Colonic mucosa (tissue), 4 donors: ENCODE measurements around the gene PACSIN1. TPM values are rescaled to one million over a fixed set of nuclear protein-coding genes. Genes with fewer than 3 reads are reported as not detected.

ENCODE experiments used
- DNase-seq: peaks from one replicate; pipeline ENCODE4 v3.0.0-alpha.2; 2020
- H3K27ac ChIP-seq: fragments of 200-600 bp; one replicate; pipeline ENCODE4 v1.8.0; 2021
- H3K27me3 ChIP-seq: fragments of 200-600 bp; one replicate; pipeline ENCODE4 v1.8.0; 2021
- H3K36me3 ChIP-seq: fragments of 200-600 bp; one replicate; pipeline ENCODE4 v1.8.0; 2021
- H3K4me1 ChIP-seq: fragments of 200-600 bp; one replicate; pipeline ENCODE4 v1.8.0; 2021; ENCODE audit warnings: mild to moderate bottlenecking
- H3K4me3 ChIP-seq: fragments of 200-600 bp; one replicate; pipeline ENCODE4 v1.8.0; 2021
- H3K9ac ChIP-seq, 2 donors: one replicate each; pipeline ENCODE4 v1.7.0; 2013; ENCODE audit warnings: control low read depth in 2 of 2, low read depth in 2 of 2, low read length in 2 of 2
- H3K9me3 ChIP-seq: fragments of 200-600 bp; one replicate; pipeline ENCODE4 v1.8.0; 2021
- CTCF ChIP-seq: fragments of 200-600 bp; IDR thresholded peaks from one replicate; pipeline ENCODE4 v1.8.0; 2022; ENCODE audit warnings: antibody characterized with exemption, mild to moderate bottlenecking
- intact Hi-C: fragments of 100-400 bp; cut with DNase I; formaldehyde crosslinking; loops from one replicate; pipeline ENCODE4 v1.14.1; 2022
- total RNA-seq, 2 donors: library from RNA; stranded (reverse); fragmentation: NEBNext Ultra II Directional in 1 of 2; extraction: Animal tissue kit (Norgen Biotek cat#: 25700) in 1 of 2; gene quantifications; one replicate each; pipeline ENCODE4 v1.2.1, GENCODE V29; 2021
- donor health status: healthy.
- donor health status: DM: no; HTN: no; CAD: no.
- donor health status: DM: no; HTN: no; CAD: no.

The PACSIN1 gene
- total RNA-seq, 2 donors from 2014 or later: 0.05 to 0.37 TPM

GRCh38 chr6:34438705-34439104 is 27.2 kb upstream of the PACSIN1 start:
- DNase-seq: no peak
- Histone ChIP-seq H3K9me3 (no peaks in the 10 kb centered on the region), H3K4me3 (no peak overlapping the region), H3K9ac (no peak overlapping the region), H3K36me3 (no peaks in the 10 kb centered on the region), H3K4me1 (no peaks in the 10 kb centered on the region), H3K27ac (no peak overlapping the region), H3K27me3 (no peaks in the 10 kb centered on the region)
- TF ChIP-seq CTCF: no peak
- intact Hi-C loops: no loop called here

- Histone ChIP-seq H3K9ac (no peak overlapping the region), H3K27me3 (no peaks in the 10 kb centered on the region), H3K36me3 (no peaks in the 10 kb centered on the region), H3K4me1 (no peaks in the 10 kb centered on the region), H3K27ac (no peak overlapping the region), H3K4me3 (no peak overlapping the region), H3K9me3 (no peaks in the 10 kb centered on the region)
- intact Hi-C loops: no loop called here
- TF ChIP-seq CTCF: no peak
- no peak for DNase-seq
These were observed 26.4 kb upstream of the PACSIN1 start for GRCh38 chr6:34439442-34439841.

GRCh38 chr6:34441526-34441925 is 24.4 kb upstream of the PACSIN1 start:
- no peak for DNase-seq
- no peak overlapping the region for H3K4me3 ChIP-seq
- intact Hi-C loops: no loop called here
- H3K27me3 ChIP-seq: no peaks in the 10 kb centered on the region
- TF ChIP-seq CTCF: no peak
- H3K9ac ChIP-seq: no peak overlapping the region
- no peaks in the 10 kb centered on the region for H3K4me1 ChIP-seq
- H3K27ac ChIP-seq: no peak overlapping the region
- no peaks in the 10 kb centered on the region for H3K9me3 ChIP-seq
- H3K36me3 ChIP-seq: no peaks in the 10 kb centered on the region

- DNase-seq: no peak
- no peak for TF ChIP-seq CTCF
- Histone ChIP-seq H3K4me3 (no peak overlapping the region), H3K36me3 (no peaks in the 10 kb centered on the region), H3K27ac (no peak overlapping the region), H3K9me3 (no peaks in the 10 kb centered on the region), H3K27me3 (no peaks in the 10 kb centered on the region), H3K9ac (no peak overlapping the region), H3K4me1 (no peaks in the 10 kb centered on the region)
- intact Hi-C loops: no loop called here
These were observed 20.5 kb upstream of the PACSIN1 start for GRCh38 chr6:34445313-34445860.

GRCh38 chr6:34447386-34447785 is 18.5 kb upstream of the PACSIN1 start:
- no peak for DNase-seq
- H3K27me3 ChIP-seq: no peaks in the 10 kb centered on the region
- intact Hi-C loops: no loop called here
- TF ChIP-seq CTCF: no peak
- no peaks in the 10 kb centered on the region for H3K36me3 ChIP-seq
- no peak overlapping the region for H3K27ac ChIP-seq
- H3K4me3 ChIP-seq: no peak overlapping the region
- no peaks in the 10 kb centered on the region for H3K4me1 ChIP-seq
- H3K9ac ChIP-seq: no peak overlapping the region
- no peaks in the 10 kb centered on the region for H3K9me3 ChIP-seq
